HG02610 (cell line): ENCODE data around the gene PNMA6F.
"Not testable (repeated sequence)": the region's sequence is repeated elsewhere in the genome, so short reads cannot be mapped to it uniquely, and the experiment has no call there.

ENCODE experiments used
- ATAC-seq: cut with Tn5 transposase; IDR thresholded peaks from one replicate; pipeline ENCODE4 v1.9.1; 2021; ENCODE audit warnings: mild to moderate bottlenecking, moderate library complexity; ENCODE audit not compliant: unreplicated experiment

The PNMA6F gene

GRCh38 chrX:153304988-153305736, 16.4 kb downstream of the PNMA6F start:
- no peak for ATAC-seq

- ATAC-seq, result no peak
These were observed 18.0 kb downstream of the PNMA6F start for GRCh38 chrX:153303276-153304262.

- no peak for ATAC-seq
These were observed 18.8 kb downstream of the PNMA6F start for GRCh38 chrX:153302796-153303195.

- no peak for ATAC-seq
These were observed 19.8 kb downstream of the PNMA6F start for GRCh38 chrX:153301746-153302145.

- no peak for ATAC-seq
These were observed 21.7 kb downstream of the PNMA6F start for GRCh38 chrX:153299855-153300254.

GRCh38 chrX:153297376-153297775, 24.2 kb downstream of the PNMA6F start:
- no peak for ATAC-seq

GRCh38 chrX:153293485-153294071, 28.0 kb downstream of the PNMA6F start:
- ATAC-seq, result not testable (repeated sequence)

GRCh38 chrX:153288807-153289206, 32.8 kb downstream of the PNMA6F start:
- not testable (repeated sequence) for ATAC-seq

- ATAC-seq, result not testable (repeated sequence)
These were observed 35.9 kb downstream of the PNMA6F start for GRCh38 chrX:153285678-153286077.

GRCh38 chrX:153283982-153284381, 37.6 kb downstream of the PNMA6F start:
- ATAC-seq, result not testable (repeated sequence)

GRCh38 chrX:153281784-153282183, 39.8 kb downstream of the PNMA6F start:
- not testable (repeated sequence) for ATAC-seq

GRCh38 chrX:153279304-153279703, 42.3 kb downstream of the PNMA6F start:
- ATAC-seq, result not testable (repeated sequence)

GRCh38 chrX:153276049-153276448, 45.5 kb downstream of the PNMA6F start:
- not testable (repeated sequence) for ATAC-seq

- not testable (repeated sequence) for ATAC-seq
These were observed 46.1 kb downstream of the PNMA6F start for GRCh38 chrX:153275418-153275817.

- not testable (repeated sequence) for ATAC-seq
These were observed 49.0 kb downstream of the PNMA6F start for GRCh38 chrX:153272584-153272983.

- ATAC-seq, result not testable (repeated sequence)
These were observed 49.5 kb downstream of the PNMA6F start for GRCh38 chrX:153272070-153272469.
